Stimulated activated CD8-positive, alpha-beta memory T cell treated with anti-CD3 and anti-CD28 coated beads, Interleukin-4, amount 100 ng/mL, for 1 hour (primary cell): ENCODE measurements around the gene NGEF.

Experiments used
- DNase-seq, 2 donors: peaks; one replicate each; pipeline ENCODE4 v3.0.0-alpha.2; 2020; ENCODE audit warnings: low read depth in 2 of 2, low spot score in 1 of 2

Gene NGEF

DNA sequence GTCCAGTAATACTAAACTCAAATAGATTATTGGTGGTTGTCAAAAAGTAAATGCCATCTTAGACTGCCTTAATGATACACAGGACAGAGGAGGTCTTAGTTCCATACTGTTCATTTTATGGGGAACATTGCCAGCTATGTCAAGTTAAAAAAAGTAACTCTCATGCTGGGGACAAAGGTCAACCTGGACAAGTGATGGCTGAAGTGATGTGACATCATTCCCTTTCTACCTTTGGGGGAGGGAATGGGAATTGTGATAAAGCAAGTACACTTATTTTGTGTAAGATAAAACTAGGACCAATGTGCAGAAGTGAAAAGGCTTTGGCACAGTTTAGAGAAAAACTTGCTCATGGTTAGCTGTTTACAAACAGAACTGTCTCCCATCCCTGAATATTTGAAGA, 167.0 kb downstream of the NGEF start:
- DNase-seq = no peak

DNA sequence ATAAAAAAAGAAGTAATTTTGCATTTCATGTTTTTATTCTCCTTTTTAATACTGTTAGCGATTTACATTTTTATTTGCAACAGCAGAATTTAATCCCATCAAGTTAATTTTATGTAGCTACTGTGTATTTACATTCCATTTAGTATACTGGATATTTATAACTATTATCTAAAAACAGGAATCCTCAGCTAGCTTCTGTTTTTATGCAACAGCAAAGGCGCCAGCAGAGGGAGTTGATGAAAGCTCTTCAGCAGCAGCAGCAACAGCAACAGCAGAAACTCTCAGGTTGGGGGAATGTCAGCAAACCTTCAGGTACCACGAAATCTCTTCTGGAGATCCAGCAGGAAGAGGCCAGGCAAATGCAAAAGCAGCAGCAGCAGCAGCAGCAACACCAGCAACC, 169.2 kb downstream of the NGEF start:
- DNase-seq = no peak

DNA sequence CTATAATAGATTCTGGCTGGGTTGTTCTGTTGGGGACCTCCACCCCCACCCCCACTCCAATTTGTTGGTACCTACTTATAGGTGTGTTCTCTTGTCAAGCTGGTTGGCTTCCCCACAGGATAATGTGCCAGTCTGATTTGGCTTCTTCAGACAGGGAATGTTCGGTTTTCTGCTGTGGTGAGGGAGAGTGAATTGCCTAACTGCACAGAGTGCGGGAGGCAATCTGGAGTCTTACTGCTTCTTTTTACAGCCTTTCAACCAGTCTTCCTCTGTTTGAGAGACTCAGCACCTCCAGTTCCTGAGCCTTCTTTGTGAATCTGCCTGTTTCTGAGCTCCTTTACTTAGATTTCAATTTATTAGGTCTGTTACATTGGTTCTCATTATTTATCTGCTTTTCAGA, 170.4 kb downstream of the NGEF start:
- DNase-seq = no peak

DNA sequence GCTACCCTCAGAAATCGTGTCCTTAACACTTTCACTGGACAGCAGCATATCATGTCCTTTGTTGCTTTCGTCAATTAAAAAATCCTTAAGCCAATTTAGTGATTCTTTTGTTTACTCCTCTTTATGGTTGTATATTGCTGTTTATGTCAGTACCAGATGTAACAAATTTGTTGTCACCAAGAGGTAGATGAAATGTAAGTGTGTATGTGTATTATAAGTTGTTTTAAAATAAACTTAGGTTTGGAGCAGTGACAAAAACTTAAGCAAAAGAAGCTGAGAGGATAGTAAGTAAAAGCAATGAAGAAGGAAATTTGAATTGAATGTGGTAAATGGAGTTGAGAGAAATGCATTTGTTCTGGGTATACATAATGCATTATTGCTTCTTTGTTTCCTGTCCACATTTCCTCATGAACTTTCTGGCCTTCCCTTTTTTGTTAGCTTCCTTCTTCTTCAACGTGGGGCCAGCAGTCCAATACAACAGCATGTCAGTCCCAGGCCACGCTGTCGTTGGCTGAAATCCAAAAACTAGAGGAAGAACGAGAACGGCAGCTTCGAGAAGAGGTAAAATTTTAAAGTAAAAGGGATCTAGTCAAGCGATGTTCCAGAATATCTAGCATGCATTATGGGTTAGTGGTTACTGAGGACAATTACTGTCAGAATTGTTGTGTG, 173.5 kb downstream of the NGEF start:
- no peak for DNase-seq

DNA sequence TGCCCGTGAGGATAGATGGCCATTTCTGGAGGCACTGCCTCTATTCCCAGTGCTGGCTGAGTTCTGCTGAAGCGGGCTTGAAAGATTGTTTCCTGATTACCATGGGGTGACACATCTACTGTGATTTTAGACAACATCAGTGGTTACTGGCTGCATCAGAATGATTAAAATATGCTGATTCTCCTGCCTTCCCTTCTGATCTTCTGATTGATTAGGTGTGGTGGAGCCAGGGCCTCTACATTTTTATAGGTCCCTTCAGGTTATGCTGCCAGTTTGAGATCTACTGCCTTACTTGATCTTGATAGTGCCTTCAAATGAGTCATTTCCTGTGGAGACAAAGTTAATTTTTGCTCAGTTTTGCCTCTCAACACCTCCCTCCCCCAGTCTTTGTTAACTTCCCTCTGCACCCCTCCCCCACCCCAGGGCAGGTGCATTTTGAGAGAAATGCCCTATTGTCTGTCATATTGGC, 174.6 kb downstream of the NGEF start:
- peak in 1 of 2 donors; percentile 34 for DNase-seq

DNA sequence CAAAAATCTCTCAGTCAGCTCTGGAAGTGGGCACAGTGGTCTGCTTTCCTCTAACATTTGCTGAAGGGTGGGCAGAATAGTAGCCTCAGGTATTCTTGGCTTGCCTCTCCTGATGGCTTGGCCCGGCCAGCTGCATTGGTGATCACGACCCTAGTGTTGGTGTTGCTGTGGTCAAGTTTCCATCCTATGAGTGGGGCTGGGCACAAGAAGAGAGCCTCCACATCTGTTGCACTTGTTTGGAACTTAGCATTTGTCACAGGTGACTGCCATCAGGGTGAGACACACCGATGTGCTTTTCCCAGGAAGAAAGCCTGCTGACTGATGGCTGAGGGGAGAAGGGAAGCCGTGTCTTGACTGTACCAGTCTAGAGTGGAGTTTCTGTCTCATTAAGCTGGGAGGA, 176.1 kb downstream of the NGEF start:
- no peak for DNase-seq

DNA sequence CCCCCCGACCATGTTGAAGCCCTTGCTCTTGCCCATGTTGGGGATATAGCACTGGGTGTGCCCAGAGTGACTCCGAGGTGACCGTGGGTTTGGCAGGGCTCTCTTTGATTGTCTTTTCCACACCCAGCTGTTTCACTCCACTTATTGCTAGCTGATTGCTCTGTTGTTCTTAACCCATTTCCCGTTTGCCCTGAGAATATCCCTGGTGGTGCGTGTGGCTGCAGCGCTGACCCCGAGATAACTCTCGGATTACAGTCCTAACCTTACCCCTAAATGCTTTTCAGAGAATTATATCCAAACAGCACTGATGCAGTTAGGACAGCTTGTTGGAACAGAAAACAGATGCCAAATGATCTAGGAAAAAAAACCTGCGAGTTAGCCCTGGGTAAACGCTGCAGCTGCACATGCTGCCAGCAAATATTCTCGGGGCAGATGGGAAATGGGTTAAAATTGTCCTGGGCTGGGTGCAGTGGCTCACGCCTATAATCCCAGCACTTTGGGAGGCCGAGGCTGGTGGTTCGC, 177.3 kb downstream of the NGEF start:
- DNase-seq = no peak

DNA sequence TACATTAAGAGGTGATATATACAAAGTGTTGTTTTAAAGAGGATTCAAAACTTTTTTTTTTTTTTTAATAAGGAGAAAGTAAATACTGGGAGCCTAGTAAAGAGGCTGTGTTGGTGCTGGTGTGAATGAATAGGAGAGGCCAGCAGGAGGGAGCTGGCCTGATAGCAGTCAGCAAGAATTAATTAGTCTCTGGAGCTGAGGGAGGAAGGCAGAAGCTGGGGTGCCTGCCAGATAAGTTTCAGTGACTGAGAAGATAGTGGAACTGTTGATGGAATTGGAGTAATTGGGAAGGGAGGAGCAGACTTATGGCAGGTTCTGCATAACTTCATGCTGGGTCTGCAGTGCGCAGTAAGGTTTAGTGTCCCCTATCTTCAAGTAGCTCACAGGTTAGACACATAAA, 179.2 kb downstream of the NGEF start:
- DNase-seq = no peak

DNA sequence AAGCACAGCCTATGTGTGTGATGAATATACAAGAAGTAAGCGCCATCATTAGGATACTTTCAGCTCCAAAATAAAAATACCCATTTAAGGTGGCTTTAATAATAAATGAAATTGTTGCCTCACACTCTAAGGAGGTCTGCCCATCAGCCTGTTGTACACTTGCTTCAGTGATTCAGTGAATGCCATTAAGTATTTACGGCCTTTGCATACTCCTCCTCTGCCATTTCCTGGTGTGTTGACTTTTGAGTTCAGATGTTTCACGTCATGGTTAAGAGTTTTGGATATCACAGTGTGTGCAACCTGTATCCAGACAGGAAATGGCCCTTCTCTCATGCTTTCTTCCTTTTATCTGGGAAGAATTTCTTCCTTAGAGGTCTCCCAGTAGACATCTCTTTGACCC, 181.6 kb downstream of the NGEF start:
- no peak for DNase-seq

DNA sequence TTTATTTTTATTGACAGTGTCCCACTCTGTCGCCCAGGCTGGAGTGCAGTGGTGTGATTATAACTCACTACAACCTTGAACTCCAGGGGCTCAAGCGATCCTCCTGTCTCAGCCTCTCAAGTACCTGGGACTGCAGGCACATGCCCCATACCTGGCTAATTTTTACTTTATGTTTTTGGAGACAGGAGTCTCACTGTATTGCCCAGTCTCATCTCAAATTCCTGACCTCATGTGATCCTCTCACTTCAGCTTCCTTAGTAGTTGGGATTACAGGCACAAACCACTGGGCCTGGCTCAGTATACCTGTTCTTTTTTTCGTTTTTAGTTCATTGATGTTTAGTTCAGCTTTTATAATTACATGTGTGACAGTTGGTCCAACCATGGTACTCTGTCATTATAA, 183.1 kb downstream of the NGEF start:
- no peak for DNase-seq
